Eye (tissue), 1 donor: ENCODE data around the gene PEAK3.

Source experiments
- DNase-seq: peaks from one replicate; pipeline ENCODE4 v3.0.0-alpha.2; 2015

Gene PEAK3, protein sequence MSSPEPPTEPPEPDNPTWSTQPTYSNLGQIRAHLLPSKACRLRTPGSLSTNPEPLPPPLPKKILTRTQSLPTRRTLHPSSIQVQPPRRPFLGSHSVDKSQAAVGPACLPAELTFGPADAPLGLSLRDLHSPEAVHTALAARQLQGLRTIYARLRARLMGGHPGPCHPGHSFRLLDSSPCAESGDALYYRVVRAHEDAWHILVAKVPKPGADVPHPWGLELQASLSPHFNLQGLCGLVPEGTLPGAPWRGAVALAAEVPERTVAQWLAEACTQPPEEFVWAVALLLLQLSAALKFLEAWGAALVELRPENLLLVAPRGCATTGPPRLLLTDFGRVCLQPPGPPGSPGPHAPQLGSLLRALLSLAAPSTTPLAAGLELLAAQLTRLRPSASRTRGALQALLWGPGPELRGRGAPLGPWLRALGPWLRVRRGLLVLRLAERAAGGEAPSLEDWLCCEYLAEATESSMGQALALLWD

DNA sequence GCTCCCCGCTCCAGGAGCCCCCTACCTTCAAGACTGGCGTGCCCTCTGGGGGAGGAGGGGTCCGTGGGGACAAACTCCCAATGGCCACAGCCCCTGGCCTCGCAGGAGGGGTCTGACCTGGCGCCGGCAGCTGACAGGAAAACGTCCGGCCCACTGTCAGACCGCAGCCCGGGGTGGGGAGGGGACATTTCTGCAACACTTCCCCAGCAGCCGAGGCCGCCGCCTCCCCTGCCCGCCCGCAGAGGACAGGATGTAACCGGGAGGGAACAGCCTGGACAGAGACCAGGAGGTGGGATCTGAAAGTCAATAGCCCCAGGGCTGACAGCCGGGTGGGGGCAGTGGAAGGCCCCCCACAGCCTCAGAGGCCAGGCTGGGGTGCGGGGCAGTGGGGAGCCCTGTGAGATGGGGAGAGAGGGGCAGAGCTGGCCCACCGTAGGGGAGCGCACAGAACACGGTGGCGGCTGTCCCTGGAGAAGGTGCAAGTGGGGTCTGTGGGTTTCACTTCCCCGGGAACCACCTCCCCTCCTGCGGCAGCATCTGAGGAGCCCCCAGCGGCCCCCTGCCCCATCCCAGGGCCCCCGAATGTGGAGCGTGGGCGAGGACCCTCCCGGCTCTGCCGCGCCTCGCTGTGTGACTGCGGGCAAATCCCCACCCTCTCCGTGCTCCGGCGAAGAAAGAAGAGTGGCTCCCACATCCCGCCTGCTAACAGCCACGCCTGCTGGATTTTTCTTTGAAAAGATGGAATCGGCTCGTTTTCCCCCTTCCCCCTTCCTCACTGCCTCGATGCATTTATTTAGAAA, at the start of gene PEAK3:
Gene PEAK3 (minus strand): TSS at position 114 of the 800 bp plus-strand sequence. CDS start 1,244 bp downstream, outside the sequence.
- peak; percentile 47 for DNase-seq

DNA sequence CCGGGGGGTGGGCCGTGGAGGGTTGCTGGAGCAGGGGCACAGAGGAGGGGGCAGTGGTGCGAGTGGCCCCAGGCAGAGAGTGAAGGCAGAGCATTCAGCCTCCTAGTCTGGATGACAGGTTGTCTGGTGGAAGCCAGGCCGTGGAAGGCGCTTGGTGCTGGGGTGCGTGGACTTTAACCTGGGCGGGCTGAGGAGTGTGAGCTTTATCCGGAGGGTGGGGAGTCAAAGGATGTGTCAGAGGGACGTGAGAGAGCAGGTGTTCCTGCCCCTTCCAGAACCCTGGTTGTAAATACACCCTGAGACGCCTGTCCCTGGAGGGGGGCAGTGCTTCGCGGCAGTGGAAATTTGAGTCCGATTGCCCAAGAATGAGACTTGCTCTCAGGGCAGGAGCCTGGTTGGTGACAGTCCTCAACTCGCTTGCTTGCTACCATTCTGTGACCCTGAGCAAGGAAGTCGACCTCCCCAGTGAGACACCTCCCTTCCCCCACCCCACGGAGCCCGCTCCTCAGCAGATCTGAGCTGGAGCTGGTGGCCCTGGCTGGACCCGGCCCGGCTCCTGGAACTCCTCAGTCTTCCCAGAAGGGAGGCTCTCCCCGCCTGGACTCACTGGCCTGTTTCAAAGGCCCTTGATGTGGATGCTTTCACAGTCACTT, 48.8 kb upstream of the PEAK3 start:
- no peak for DNase-seq

DNA sequence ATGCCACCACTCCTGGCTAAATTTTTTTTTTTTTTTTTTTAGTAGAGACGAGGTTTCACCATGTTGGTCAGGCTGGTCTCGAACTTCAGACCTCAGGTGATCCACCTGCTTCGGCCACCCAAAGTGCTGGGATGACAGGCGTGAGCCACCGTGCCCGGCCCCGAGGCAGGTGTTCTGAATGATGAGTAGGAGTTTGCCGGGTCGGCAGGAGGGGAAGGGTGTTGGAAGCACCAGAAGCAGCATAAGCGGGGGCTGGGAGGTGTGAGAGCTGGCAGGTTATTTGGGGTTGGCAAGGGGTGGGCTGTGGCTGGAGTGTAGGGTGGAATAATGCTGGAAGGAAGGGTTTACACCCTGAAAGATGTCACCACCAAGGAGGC, 48.3 kb upstream of the PEAK3 start:
- no peak for DNase-seq

DNA sequence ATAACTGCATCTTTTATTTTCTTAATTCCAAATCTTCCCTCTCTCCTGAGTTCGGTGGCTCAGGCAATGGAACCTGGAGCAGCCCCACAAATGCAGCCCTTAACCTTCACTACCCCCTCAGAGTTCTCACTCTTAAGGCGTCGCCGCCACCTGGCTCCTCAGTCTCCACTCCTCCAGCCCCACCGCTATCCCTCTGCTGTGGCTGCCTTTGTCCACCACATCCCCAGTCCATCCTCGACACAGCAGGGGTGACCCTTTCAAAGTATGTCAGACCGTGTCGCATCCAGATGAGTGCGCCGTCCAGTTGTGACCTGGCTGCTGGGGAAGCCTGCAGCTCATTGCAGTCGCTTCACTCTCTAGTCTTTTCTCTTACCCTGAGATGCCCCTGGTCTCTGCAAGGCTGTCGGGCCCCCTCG, 47.5 kb upstream of the PEAK3 start:
- peak; percentile 88 for DNase-seq

DNA sequence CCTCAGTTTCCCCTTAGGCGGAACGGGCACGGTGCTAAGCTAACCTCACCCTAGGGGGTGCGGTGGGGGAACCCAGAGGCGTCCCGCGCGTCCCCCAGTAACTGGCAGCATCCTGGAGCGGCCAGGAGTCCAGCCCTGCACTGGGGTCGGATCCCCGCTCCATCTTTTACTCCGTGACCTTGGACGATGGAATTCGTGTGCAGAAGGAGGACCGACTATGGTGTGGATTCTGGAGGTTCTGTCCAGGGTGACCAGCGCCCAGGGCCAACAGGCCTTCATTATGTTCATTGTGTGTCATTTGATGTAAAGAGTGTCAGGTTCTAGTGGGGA, 47.1 kb upstream of the PEAK3 start:
- DNase-seq, result peak; percentile 51

DNA sequence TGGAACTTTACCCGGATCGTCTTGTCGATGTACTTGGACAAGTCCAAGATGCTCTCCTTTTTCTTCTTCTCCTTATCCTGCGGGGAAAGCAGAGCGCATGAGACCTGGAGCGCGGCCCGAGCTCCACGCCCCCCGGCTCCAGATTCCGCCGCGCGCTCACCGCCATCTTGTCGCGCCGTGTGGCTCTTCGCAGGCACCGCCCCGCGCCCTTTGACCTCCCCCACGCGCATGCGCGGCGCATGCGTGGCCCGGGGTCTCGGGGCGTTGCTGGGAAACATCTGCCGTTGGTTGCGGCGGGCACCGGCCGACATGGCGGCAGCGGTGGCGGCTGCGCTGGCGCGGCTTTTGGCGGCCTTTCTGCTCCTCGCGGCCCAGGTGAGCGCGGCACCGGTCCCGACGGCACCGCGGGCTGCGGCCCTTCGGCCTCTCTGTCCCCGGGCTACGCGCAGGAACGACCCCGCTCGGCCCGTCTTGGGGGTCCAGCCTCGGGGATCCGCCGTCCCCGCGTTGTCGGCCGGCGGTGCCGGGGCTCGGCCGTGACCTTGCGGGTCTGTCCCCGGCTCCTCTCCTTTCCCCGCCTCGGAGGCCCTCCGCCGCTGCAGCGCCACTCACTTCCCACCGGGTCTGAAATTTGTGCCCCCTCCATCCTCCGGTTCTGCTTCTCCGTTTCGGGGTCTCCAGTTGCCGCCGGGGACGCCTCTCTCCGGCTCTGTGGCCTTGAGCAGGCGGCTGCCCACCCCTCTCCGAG, 46.6 kb upstream of the PEAK3 start, which contains the start of the genes LSM7 and SPPL2B:
Gene LSM7 (minus strand): TSS at position 186 of the 748 bp plus-strand sequence. CDS start 20 bp downstream, at position 166.
Gene SPPL2B (plus strand): TSS at position 284 of the 748 bp plus-strand sequence. CDS start 26 bp downstream, at position 310.
- DNase-seq, result peak; percentile 97

DNA sequence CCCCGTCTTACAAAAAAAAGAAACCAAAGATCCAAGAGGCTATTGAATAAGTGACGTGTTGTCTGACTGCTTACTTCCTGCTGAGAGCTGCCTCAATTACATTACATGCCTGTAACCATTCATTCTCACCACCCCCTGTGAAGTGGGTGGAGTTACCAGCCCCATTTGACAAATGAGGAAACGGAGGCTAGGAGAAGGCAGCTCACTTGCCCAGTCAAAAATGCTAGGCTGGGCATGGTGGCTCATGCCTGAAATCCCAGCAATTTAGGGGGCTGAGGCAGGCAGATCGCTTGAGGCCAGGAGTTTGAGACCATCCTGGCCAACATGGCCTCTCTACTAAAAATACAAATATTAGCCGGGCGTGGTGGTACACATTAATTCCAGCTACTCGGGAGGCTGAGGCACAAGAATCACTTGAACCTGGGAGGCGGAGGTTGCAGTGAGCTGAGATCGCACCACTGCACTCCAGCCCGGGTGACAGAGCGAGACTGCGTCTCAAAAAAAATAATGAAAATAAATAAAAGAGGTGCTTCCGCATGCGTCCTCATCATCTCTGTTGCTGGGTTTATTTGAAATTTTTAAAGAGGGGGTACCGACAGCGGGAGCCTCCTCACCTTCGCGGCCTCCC, 45.9 kb upstream of the PEAK3 start:
- DNase-seq, result peak; percentile 62

DNA sequence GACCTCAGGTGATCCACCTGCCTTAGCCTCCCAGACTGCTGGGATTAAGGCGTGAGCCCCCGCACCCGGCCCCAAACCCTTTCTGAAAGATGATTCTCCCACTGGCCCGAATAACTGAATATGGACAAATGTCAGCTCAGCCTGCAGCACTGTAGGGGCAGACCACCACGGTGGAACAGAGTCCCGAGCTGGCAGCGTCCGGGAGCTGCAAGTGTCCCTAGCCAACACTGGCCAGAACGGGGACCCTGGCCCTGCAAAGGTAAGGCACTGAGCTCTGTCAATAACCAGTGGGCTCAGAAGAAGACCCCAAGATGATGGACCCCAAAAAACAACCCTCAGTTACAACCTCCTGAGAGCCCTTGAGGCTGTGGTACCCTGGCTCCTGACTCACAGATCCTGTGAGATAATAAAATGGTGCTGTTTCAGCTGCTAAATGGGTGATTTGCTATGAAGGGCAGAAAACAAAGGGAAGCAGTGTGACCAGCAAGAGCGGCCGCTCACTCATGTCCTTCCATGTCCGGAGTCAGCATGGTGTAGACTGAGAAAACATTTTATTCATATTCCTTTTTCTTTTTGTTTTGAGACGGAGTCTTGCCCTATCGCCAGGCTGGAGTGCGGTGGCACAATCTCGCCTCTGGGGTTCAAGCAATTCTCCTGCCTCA, 44.9 kb upstream of the PEAK3 start:
- DNase-seq, result no peak

DNA sequence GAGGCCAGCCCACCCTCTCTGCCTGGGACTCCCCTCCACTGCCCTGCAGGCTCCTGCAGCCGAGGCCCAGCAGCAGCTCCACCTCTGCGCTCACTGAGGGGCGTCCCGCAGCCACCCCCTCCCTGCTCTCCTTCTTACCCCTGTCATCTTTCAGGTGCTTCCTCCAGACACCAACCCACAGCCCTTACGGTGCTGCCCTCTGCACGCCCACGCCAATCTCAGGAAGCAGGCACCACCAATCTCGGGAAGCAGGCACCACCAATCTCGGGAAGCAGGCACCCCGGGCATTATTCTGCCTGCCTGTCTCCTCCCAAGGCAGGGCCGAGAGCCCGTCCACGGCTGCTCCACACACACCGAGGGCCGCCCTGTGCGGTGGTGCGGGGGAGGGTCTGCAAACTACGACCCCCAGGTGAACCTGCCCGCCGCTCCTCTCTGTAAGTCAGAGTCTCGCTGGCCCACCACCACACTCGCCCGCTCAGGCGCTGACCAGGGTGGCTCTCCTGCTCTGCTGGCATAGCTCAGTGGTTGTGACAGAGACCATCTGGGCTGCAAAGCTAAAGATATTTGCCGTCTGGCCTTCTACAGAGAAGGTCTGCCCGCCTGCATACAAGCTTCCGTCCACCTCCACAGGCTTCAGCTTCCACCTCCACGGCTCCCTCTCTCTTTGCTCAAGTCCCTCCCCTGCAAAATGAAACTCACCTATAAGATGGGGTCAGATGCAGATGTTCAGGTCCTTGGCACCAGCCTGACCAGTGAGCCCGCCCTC, 43.5 kb upstream of the PEAK3 start:
- DNase-seq, result no peak

DNA sequence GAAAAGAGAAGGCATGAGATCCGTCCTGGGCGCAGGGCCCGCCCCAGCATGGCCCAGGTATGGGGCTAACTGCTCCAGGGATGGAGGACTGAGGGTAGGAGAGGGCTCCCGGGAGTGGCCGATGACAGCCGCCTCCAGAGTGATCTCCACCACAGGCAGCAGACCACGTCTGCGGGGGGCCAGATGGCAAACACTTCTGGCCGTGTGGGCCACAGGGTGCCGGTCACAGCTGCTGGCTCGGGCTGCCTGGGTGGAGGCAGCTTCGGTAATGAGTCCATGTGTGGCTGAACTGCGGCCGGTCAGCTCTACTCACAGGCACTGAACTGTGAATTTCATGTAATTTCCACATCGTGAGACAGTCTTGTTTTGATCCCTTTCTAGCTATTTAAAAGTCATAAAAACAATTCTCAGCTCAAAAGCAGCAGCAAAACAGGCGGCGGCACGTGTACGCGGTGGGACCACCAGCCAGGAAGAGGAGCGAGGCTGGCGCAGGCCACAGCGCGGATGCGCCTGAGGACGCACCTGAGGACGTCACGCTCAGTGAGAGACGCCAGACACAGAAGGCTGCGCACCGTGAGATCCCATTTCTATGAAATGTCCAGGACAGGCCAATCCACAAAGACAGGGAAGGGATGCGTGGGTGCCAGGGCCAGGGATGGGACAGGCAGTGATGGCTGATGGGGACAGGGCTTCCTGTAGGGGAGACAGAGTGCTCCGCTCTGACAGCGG, 42.4 kb upstream of the PEAK3 start:
- peak; percentile 59 for DNase-seq

DNA sequence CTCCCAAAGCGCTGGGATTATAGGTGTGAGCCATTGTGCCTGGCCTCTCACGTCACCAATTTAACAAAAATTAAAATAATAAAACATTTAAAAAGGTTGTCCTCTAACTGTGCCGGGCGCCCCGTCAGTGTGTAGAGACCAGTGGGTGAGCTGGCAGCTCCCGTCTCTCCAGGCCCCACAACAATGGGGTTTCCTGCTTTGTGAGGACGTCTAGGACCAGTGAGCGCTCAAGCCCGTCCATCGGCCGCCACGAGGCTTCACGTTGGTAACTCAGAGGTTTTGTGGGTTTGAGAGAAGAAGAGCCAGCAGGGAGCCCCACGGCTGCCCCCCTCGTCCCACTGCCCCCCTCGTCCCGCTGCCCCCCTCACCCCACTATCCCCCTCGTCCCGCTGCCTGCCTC, 41.7 kb upstream of the PEAK3 start:
- DNase-seq, result no peak

DNA sequence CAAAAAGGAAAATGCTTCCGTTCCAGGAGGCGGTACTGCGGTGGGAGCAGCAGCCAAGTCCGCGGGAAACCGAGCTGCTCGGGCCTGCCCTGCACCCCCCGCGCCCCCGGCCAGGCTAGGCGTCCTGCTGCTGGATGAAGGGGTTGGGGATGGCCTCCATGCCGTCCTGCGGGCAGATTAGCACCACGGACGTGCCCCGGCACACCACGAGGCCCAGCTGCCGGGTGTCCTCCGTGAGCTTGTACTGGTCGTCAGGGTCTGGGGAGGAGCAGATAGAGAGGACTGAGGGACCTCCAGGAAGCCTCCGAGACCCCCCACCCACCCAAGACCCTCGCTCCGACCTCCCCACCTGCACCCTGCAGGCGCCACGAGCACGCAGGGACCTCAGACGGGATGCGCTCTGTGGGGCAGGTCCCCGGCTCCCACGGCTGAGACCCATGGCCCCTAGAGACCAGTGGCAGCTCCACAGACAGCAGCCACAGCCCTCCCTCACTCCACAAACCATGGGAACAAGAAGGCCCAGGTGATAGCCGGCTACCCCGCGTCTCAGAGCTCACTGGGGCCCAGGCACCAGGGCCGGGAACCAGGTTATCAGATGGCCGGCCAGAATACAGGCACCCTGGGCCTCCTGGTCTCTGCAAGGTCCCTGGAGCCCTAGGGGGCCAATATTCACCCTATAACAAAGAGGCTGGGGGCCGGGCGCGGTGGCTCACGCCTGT, 39.7 kb upstream of the PEAK3 start:
- DNase-seq, result no peak

DNA sequence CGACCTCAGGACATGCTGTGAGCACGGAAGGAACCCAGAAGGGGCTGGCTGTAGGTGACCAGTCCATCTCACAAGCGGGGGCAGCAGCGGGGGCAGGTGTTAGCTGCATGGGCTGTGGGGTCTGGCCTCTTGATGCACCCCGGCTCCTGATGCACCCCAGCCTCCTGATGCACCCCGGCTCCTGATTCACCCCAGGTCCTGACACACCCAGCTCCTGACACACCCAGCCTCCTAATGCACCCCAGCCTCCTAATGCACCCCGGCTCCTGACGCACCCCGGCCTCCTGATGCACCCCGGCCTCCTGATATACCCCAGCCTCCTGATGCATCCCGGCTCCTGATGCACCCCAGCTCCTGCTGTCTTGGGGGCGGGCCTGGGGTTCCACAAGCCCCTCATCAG, 39.0 kb upstream of the PEAK3 start:
- no peak for DNase-seq

DNA sequence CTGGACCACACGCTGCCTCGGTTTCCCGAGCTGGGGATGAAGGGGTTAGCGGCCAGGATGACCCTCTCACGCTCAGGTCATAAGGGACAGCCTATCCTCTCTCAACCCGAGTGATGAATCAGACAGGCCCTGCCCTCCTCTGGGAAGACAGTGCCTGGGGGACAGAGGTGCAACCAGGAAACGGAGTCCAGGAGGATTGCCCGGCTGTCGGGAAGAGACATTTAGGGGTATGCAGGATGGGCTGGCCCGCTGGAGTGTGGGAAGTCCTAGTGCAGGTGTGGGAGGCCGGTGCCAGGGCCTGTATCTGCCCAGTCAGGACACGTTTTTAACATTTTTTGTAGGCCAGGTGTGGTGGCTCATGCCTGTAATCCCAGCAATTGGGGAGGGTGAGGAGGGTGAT, 38.1 kb upstream of the PEAK3 start:
- no peak for DNase-seq

DNA sequence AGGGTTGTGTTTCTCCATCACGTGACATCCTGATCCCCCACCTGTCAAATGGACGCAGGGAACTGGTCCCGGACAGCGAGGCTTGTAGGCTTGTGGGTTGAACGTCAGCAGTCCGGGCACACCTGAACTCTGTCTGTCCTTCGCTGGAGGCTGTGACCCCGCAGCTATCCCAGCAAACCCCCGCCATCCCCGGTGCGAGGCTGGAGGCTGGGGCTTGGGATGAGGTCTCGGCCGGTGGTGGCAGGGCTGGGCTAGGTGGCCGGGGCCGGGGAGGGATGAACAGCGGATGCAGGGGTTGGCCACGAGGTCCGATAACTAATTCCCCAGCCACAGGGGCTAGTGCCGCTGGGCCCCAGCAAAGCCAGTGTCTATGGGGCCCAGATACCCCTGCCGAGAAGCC, 37.6 kb upstream of the PEAK3 start:
- no peak for DNase-seq

DNA sequence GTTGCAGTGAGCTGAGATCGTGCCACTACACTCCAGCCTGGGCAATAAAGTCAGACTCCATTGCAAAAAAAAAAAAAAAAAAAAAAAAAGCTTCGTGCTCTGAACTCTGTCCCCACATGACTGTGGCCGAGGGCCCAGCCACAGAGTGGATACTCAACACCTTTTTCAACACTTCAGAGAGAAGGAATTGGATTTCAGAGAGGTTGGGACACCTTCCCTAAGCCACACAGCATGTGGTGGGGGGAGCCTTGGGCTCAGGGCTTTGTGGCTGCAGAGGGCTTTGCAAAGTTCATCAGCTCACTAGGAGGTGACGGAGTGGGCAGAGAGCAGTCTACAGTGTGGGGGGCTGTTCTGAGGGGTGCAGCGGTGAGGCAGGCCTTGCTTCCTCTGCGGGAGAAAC, 36.9 kb upstream of the PEAK3 start:
- DNase-seq, result no peak

DNA sequence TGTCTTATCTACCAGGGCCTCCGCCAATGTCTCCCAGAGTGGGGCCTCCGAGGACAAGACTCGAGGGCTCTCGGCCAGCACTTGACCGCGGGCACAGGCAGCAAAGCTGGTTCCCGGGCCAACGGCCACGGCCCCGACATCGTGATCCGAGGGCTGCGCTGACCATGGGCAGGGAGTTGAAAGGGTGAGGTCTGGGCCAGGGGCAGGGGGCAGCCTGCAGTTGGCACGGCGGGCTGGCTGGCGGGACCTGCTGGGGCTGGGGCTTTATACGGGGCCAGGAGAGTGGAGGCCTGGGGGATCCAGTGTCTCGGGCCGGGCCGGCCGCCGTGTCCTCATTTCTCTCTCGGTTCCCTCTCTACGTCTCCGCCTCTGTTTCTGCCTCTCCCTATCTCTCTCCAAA, 35.8 kb upstream of the PEAK3 start:
- no peak for DNase-seq

DNA sequence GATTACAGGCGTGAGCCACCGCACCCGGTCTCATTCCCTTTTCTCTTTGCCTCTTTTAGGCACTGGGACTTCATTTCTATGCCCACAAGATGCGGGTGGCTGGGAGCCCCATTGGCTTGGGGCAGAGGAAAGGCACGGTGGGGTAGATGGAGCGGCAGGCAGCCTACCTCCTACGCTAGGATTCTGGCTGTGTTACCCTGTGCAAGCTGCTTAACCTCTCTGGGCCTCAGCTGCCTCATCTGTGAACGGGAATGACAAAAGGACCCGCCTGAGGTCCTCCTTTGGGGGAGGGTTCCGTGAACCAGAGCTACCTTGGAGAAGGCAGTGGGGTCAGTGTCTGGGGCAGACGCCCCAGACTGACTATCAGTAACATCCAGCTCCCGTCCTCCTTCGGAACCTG, 35.3 kb upstream of the PEAK3 start:
- DNase-seq, result no peak

DNA sequence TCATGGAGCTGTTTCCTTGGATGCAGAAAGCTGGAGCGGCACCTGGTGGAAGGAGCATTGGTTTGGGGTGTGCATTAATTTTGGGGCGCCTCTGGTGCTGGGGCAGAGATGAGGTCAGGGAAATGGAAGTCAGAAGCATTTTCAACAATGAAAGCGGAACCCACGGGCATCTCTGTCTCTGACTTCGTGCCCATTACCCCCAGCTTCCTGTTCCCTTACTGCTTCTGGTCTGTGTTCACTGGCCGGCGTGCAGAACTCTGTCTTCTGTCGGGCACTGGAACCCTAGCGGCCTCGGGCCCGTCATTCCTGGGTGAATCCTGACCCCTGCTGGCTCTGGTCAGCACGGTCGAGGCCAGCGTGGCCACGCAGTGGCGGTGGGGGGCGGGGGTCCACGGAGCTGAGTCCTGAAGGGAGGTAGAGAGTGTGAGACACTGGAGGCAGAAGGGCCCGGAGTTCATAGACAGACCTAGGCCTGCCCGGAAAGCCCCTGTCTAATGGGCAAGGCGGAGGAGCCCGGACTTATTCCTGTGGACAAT, 33.9 kb upstream of the PEAK3 start:
- peak; percentile 80 for DNase-seq
